Uterus (tissue), 4 donors: ENCODE results near the gene DAB2IP. TPM values are rescaled to one million over a fixed set of nuclear protein-coding genes. Genes with fewer than 3 reads are reported as not detected.

Source experiments
- DNase-seq, 2 donors: peaks; one replicate each; pipeline ENCODE4 v3.0.0-alpha.2; 2019 to 2020
- H3K27ac ChIP-seq, 2 donors: fragments of 200-600 bp; sonication (generic); 1 replicate in 1 of 2; 2 replicates in 1 of 2; pipeline ENCODE4 v1.5.1; 2016 to 2018
- H3K27me3 ChIP-seq, 2 donors: fragments of 200-600 bp; sonication (generic); one replicate each; pipeline ENCODE4 v1.5.1; 2018 to 2019; ENCODE audit warnings: control low read depth in 1 of 2
- H3K36me3 ChIP-seq, 2 donors: fragments of 200-600 bp; sonication (generic); one replicate each; pipeline ENCODE4 v1.5.1; 2019; ENCODE audit warnings: control low read depth in 1 of 2
- H3K4me1 ChIP-seq, 2 donors: fragments of 200-600 bp; sonication (generic); one replicate each; pipeline ENCODE4 v1.5.1; 2018 to 2019; ENCODE audit warnings: control low read depth in 1 of 2
- H3K4me3 ChIP-seq, 2 donors: fragments of 200-600 bp; sonication (generic); 1 replicate in 1 of 2; 2 replicates in 1 of 2; pipeline ENCODE4 v1.5.1; 2018 to 2019; ENCODE audit warnings: mild to moderate bottlenecking in 1 of 2
- H3K9me3 ChIP-seq, 2 donors: fragments of 200-600 bp; sonication (generic); one replicate each; pipeline ENCODE4 v1.5.1; 2019; ENCODE audit warnings: control low read depth in 1 of 2
- CTCF ChIP-seq, 4 experiments: fragments of 200-600 bp in 2 of 4; fragments of 450-650 bp in 2 of 4; sonication (generic) in 2 of 4; IDR thresholded peaks; one replicate each; pipeline ENCODE4 v1.5.1; 2016 to 2019; ENCODE audit warnings: antibody characterized with exemption in 4 of 4, mild to moderate bottlenecking in 2 of 4, moderate library complexity in 1 of 4
- POLR2A ChIP-seq, 2 donors: fragments of 450-650 bp; IDR thresholded peaks; one replicate each; pipeline ENCODE4 v1.6.1; 2016; ENCODE audit warnings: antibody characterized with exemption in 2 of 2, mild to moderate bottlenecking in 1 of 2, moderate library complexity in 1 of 2
- intact Hi-C: fragments of 100-400 bp; cut with DNase I; formaldehyde crosslinking; loops from one replicate; pipeline ENCODE4 v1.15.1; 2023; ENCODE audit warnings: low total_unique reads
- total RNA-seq, 4 donors: library from RNA; depleted of rRNA in 3 of 4; stranded (reverse); fragments of >200 nt in 3 of 4; gene quantifications; one replicate each; pipeline versions ENCODE4 v1.1.0 to v1.2.4, GENCODE V29; 2014 to 2023
- donor health status: DM: yes; HTN: yes; CAD: no.

DAB2IP gene
- total RNA-seq, 4 donors from 2014 or later, result 22.0 to 139 (median 31.6) TPM

- no peaks in the 10 kb centered on the region for H3K36me3 ChIP-seq
- no peaks in the 10 kb centered on the region for H3K27me3 ChIP-seq
- no peaks in the 10 kb centered on the region for H3K9me3 ChIP-seq
- H3K27ac ChIP-seq, result peak overlapping the region; percentile 78
- peak; percentile 70 to 79 for DNase-seq
- H3K4me3 ChIP-seq, result no peak overlapping the region
- intact Hi-C loops, result no loop called here
- H3K4me1 ChIP-seq, result peaks cover 7 to 11% of the 10 kb centered on the region in 2 donors
- TF ChIP-seq POLR2A (IDR thresholded peaks at IDR 0.05) (no peak), CTCF (IDR thresholded peaks at IDR 0.05) (no peak)
Observed at GRCh38 chr9:121765021-121765950, 113.9 kb downstream of the DAB2IP start.

- Histone ChIP-seq H3K27ac (peak overlapping the region; percentile 78), H3K9me3 (no peaks in the 10 kb centered on the region), H3K27me3 (no peaks in the 10 kb centered on the region), H3K36me3 (no peaks in the 10 kb centered on the region), H3K4me3 (no peak overlapping the region), H3K4me1 (peaks cover 10 to 13% of the 10 kb centered on the region in 2 donors)
- no peak for TF ChIP-seq POLR2A (IDR thresholded peaks at IDR 0.05)
- no peak for TF ChIP-seq CTCF (IDR thresholded peaks at IDR 0.05)
- DNase-seq, result no peak
- intact Hi-C loops, result no loop called here
Observed at GRCh38 chr9:121766081-121766683, 114.7 kb downstream of the DAB2IP start.

- no peak for DNase-seq
- H3K9me3 ChIP-seq, result no peaks in the 10 kb centered on the region
- no peak overlapping the region for H3K4me3 ChIP-seq
- peaks cover 10 to 24% of the 10 kb centered on the region in 2 donors for H3K4me1 ChIP-seq
- no peak for TF ChIP-seq POLR2A (IDR thresholded peaks at IDR 0.05)
- H3K27me3 ChIP-seq, result no peaks in the 10 kb centered on the region
- intact Hi-C loops, result no loop called here
- H3K27ac ChIP-seq, result peak overlapping the region; percentile 40 to 78
- H3K36me3 ChIP-seq, result no peaks in the 10 kb centered on the region
Observed at GRCh38 chr9:121767171-121767769, 115.8 kb downstream of the DAB2IP start.

GRCh38 chr9:121768416-121769015 lies 117.1 kb downstream of the DAB2IP start:
- Histone ChIP-seq H3K4me3 (no peak overlapping the region), H3K36me3 (no peaks in the 10 kb centered on the region), H3K27me3 (no peaks in the 10 kb centered on the region), H3K4me1 (peaks cover 10 to 36% of the 10 kb centered on the region in 2 donors), H3K27ac (peak overlapping the region; percentile 21 to 43), H3K9me3 (no peaks in the 10 kb centered on the region)
- TF ChIP-seq POLR2A (IDR thresholded peaks at IDR 0.05), result no peak
- intact Hi-C loops, result no loop called here
- DNase-seq, result no peak

- no peak overlapping the region for H3K4me3 ChIP-seq
- no peaks in the 10 kb centered on the region for H3K36me3 ChIP-seq
- H3K27ac ChIP-seq, result peak overlapping the region; percentile 89
- H3K4me1 ChIP-seq, result peaks cover 4 to 28% of the 10 kb centered on the region in 2 donors
- no peak for DNase-seq
- TF ChIP-seq CTCF (IDR thresholded peaks at IDR 0.05), result no peak
- no peak for TF ChIP-seq POLR2A (IDR thresholded peaks at IDR 0.05)
- no peaks in the 10 kb centered on the region for H3K27me3 ChIP-seq
- H3K9me3 ChIP-seq, result no peaks in the 10 kb centered on the region
- intact Hi-C loops, result no loop called here
Observed at GRCh38 chr9:121769939-121770338, 118.5 kb downstream of the DAB2IP start.
